Skin of body (tissue), 2 donors: ENCODE measurements around the gene TLR3. TPM values are rescaled to one million over a fixed set of nuclear protein-coding genes. Genes with fewer than 3 reads are reported as not detected.
"Not testable (repeated sequence)": the region's sequence is repeated elsewhere in the genome, so short reads cannot be mapped to it uniquely, and the experiment has no call there.

ENCODE experiments used
- DNase-seq: peaks from one replicate; lab custom pipeline; 2025; lab: John Stamatoyannopoulos, UW
- total RNA-seq: library from RNA; depleted of rRNA; stranded (reverse); fragments of >200 nt; gene quantifications from one replicate; pipeline ENCODE4 v1.2.3, GENCODE V29; 2014

Gene TLR3
- total RNA-seq, 1 donor from 2014 or later = 2.8 TPM

GRCh38 chr4:186047501-186047900, 21.5 kb upstream of the TLR3 start:
- not testable (repeated sequence) for DNase-seq

GRCh38 chr4:186050135-186050534, 18.8 kb upstream of the TLR3 start:
- DNase-seq = not testable (repeated sequence)

GRCh38 chr4:186051096-186051495, 17.9 kb upstream of the TLR3 start:
- no peak for DNase-seq

- no peak for DNase-seq
Measured at GRCh38 chr4:186058253-186058979, 10.5 kb upstream of the TLR3 start.

GRCh38 chr4:186058980-186059316, 10.0 kb upstream of the TLR3 start:
- DNase-seq = no peak

GRCh38 chr4:186061921-186062320, 7.0 kb upstream of the TLR3 start:
- no peak for DNase-seq

- DNase-seq = peak; percentile 26
Measured at GRCh38 chr4:186067757-186068385, 1.1 kb upstream of the TLR3 start.

- DNase-seq = no peak
Measured at GRCh38 chr4:186069729-186070128, 773 bp downstream of the TLR3 start.

GRCh38 chr4:186072516-186072915, 3.6 kb downstream of the TLR3 start:
- DNase-seq = no peak

- DNase-seq = no peak
Measured at GRCh38 chr4:186074189-186074588, 5.2 kb downstream of the TLR3 start.

GRCh38 chr4:186078981-186079638, 10.2 kb downstream of the TLR3 start:
- no peak for DNase-seq

- no peak for DNase-seq
Measured at GRCh38 chr4:186079694-186080093, 10.7 kb downstream of the TLR3 start.

GRCh38 chr4:186081202-186081807, 12.3 kb downstream of the TLR3 start:
- no peak for DNase-seq

GRCh38 chr4:186082221-186082620, 13.3 kb downstream of the TLR3 start:
- DNase-seq = no peak

- no peak for DNase-seq
Measured at GRCh38 chr4:186088523-186088922, 19.6 kb downstream of the TLR3 start.

- no peak for DNase-seq
Measured at GRCh38 chr4:186092296-186092695, 23.3 kb downstream of the TLR3 start.

- no peak for DNase-seq
Measured at GRCh38 chr4:186095406-186095805, 26.4 kb downstream of the TLR3 start.

GRCh38 chr4:186096681-186097165, 27.8 kb downstream of the TLR3 start:
- DNase-seq = no peak

- DNase-seq = no peak
Measured at GRCh38 chr4:186097386-186097785, 28.4 kb downstream of the TLR3 start.

GRCh38 chr4:186102931-186103330, 34.0 kb downstream of the TLR3 start:
- no peak for DNase-seq

- no peak for DNase-seq
Measured at GRCh38 chr4:186104114-186104889, 35.3 kb downstream of the TLR3 start, which contains the start of gene FAM149A. FAM149A (plus strand) TSS chr4:186104704.
